ENCODE measurements around the gene SP1. TPM values are rescaled to one million over a fixed set of nuclear protein-coding genes. Genes with fewer than 3 reads are reported as not detected.
A peak's percentile ranks its signal among the peaks of the same experiment; 100 is the strongest.

Gene SP1
- total and polyA plus RNA-seq, 10 donors = 9.1 to 92.8 (median 84.1) TPM

DNA sequence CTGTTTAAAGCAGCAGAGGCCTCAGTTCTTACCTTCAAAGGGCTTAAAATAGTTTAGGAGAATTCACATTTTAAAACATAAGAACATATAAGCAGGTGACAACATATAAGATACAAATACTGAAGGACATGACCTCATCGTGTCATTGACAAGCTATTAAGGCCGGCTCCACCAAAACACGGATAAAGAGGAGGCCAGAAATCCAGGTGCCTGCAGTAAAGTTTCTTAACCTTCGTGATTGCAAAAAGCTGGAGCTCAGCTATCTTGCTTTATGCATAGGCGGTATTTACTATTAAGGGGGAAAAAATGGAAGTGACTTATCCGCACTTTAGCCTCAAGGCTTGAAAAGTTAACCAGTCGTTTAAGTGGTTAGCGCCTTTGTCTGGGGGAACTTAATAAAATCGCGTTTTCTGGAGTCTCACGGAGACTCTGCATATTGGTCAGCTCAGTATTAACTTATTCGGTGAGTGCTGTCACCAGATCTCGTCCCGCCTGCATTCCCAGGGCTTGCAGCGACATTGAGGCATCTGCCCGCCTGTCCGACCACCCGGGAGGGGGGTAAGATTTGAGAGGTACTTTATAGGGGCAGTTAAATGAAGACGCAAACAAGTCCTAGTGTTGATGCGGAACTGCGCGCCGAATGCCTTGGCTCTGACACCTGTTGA lies 1.1 kb upstream of the SP1 start:
- Histone ChIP-seq H3K4me3 (peak overlapping the region; percentile 39 to 70 (median 52)), H3K4me1 (peaks cover 31 to 50% (median 42%) of the 10 kb centered on the region in 6 donors), H3K27me3 (replicated peaks in 1 of 7) (no peaks in the 10 kb centered on the region), H3K27ac (peak overlapping the region; percentile 92 to 99 (median 96)), H3K9me3 (no peaks in the 10 kb centered on the region), H3K36me3 (peaks cover 0 to 29% (median 21%) of the 10 kb centered on the region in 6 donors)
- TF ChIP-seq, protein P1, sequence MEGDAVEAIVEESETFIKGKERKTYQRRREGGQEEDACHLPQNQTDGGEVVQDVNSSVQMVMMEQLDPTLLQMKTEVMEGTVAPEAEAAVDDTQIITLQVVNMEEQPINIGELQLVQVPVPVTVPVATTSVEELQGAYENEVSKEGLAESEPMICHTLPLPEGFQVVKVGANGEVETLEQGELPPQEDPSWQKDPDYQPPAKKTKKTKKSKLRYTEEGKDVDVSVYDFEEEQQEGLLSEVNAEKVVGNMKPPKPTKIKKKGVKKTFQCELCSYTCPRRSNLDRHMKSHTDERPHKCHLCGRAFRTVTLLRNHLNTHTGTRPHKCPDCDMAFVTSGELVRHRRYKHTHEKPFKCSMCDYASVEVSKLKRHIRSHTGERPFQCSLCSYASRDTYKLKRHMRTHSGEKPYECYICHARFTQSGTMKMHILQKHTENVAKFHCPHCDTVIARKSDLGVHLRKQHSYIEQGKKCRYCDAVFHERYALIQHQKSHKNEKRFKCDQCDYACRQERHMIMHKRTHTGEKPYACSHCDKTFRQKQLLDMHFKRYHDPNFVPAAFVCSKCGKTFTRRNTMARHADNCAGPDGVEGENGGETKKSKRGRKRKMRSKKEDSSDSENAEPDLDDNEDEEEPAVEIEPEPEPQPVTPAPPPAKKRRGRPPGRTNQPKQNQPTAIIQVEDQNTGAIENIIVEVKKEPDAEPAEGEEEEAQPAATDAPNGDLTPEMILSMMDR (IDR thresholded peaks at IDR 0.05 in 8 of 11, conservative IDR thresholded peaks at IDR 0.05 in 3 of 11) = no peak
- TF ChIP-seq POLR2A (IDR thresholded peaks at IDR 0.05) = no peak
- TF ChIP-seq POLR2AphosphoS5 (IDR thresholded peaks at IDR 0.05) = peak in 1 of 3 donors; percentile 64
- no peak for DNase-seq
- intact Hi-C loops (cut with DNase I; ENCODE audit: low total_unique reads) = no loop called here
- 19 to 27% (median 19%) methylated on average over 23 of the region's 23 CpGs for WGBS, 5 donors

DNA sequence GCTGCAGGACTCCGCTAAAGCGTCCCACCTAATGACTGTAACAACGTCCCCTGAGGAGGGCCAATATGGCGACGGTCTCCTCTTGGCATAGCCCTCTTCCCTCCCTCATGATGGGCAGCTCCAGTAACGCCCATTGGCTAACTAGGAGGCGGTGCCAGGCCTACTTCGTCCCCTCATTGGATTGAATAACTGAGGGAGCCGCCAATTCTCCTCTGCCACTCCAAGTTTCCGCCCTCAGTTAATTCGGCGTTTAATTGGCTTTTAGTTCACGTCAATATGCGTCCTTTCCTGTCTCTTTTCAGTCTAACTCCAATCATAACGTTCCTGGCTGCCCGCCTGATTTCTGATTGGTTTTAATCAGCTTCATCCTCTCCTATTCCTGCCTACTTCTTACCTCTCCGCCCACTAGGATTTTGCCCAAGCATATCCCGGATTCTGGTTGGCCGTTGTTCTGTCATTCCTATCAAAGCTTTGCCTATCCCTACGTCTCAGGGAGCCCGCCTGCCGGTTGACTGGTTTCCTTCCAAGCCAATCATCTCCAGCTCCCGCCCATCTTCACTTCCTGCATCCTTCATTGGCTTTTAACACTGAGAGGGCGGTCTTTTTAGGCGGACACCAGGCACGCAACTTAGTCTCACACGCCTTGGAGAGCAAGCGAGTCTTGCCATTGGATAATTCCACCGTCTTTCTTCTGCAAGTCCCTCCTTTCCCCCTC lies 430 bp upstream of the SP1 start:
- TF ChIP-seq, protein P1 (IDR thresholded peaks at IDR 0.05 in 8 of 11, conservative IDR thresholded peaks at IDR 0.05 in 3 of 11) = peak in 5 of 11 experiments; percentile 5 to 45 (median 24)
- peak; percentile 51 to 72 (median 69) for TF ChIP-seq POLR2A (IDR thresholded peaks at IDR 0.05)
- peak in 2 of 3 donors; percentile 94 to 98 for TF ChIP-seq POLR2AphosphoS5 (IDR thresholded peaks at IDR 0.05)
- peak overlapping the region; percentile 94 to 100 (median 98) for H3K27ac ChIP-seq
- WGBS, 5 donors = 0 to 1% (median 0%) methylated on average over 26 to 29 of the region's 29 CpGs
- intact Hi-C loops (cut with DNase I; ENCODE audit: low total_unique reads) = no loop called here
- H3K27me3 ChIP-seq (replicated peaks in 1 of 7) = no peaks in the 10 kb centered on the region
- peaks cover 36 to 52% (median 48%) of the 10 kb centered on the region in 6 donors for H3K4me1 ChIP-seq
- peaks cover 0 to 36% (median 28%) of the 10 kb centered on the region in 6 donors for H3K36me3 ChIP-seq
- DNase-seq = peak; percentile 96
- peak overlapping the region; percentile 43 to 84 (median 58) for H3K4me3 ChIP-seq
- no peaks in the 10 kb centered on the region for H3K9me3 ChIP-seq

DNA sequence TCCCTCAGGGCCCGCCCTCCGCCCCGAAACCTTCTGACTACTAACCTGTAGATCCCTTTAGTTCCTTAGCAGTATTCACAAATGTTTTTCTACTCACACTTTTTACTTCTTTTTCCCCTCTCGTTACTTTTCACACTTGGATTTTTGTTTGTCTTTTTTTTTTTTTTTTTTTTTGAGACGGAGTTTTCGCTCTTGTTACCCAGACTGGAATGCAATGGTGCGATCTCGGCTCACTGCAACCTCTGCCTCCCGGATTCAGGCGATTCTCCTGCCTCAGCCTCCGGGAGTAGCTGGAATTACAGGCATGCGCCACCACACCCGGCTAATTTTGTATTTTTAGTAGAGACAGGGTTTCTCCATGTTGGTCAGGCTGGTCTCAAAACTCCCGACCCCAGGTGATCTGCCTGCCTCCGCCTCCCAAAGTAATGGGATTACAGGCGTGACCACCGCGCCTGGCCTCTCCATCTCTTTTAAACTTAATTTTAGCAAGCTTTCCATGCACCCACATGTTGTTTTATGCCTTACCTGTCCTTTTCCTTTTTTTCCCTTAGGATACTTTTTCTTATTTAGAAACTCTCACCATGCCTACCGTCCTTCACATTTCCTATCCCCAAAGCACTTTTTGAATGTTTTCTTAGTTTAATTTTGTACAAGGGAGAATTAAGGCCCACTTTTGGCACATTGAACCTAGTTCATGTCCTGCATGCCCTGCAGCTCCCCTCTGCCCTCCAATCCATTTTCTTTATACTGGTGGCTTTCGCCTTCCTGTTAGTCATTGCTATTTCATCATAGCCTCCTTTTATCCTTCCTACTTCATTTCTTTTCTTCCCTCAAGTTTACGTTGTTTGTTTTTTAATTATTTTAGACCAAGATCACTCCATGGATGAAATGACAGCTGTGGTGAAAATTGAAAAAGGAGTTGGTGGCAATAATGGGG lies 1.1 kb downstream of the SP1 start:
- Histone ChIP-seq H3K4me3 (peak overlapping the region; percentile 24 to 84 (median 54)), H3K9me3 (no peaks in the 10 kb centered on the region), H3K27ac (peak overlapping the region in 7 of 8 donors; percentile 94 to 100 (median 99)), H3K36me3 (peaks cover 0 to 51% (median 40%) of the 10 kb centered on the region in 6 donors), H3K4me1 (peaks cover 48 to 67% (median 63%) of the 10 kb centered on the region in 6 donors), H3K27me3 (replicated peaks in 1 of 7) (no peaks in the 10 kb centered on the region)
- TF ChIP-seq POLR2AphosphoS5 (IDR thresholded peaks at IDR 0.05) (no peak), POLR2A (IDR thresholded peaks at IDR 0.05) (no peak)
- TF ChIP-seq, protein P1 (IDR thresholded peaks at IDR 0.05 in 8 of 11, conservative IDR thresholded peaks at IDR 0.05 in 3 of 11) = no peak
- peak; percentile 80 for DNase-seq
- intact Hi-C loops (cut with DNase I; ENCODE audit: low total_unique reads) = no loop called here
- WGBS, 5 donors = 11 to 22% (median 14%) methylated on average over 19 to 21 of the region's 21 CpGs
